ENCODE data around the gene CFP.

CFP gene

GRCh38 chrX:47637546-47638195 lies 7.9 kb upstream of the CFP start:
- no peak for DNase-seq (ENCODE audit: low spot score)

GRCh38 chrX:47634871-47635575 lies 5.3 kb upstream of the CFP start:
- no peak for DNase-seq (ENCODE audit: low spot score)

- no peak for DNase-seq (ENCODE audit: low spot score)
Observed at GRCh38 chrX:47633689-47634590, 4.2 kb upstream of the CFP start.

- no peak for DNase-seq (ENCODE audit: low spot score)
Observed at GRCh38 chrX:47632666-47633065, 2.9 kb upstream of the CFP start.

- no peak for DNase-seq (ENCODE audit: low spot score)
Observed at GRCh38 chrX:47631676-47632075, 1.9 kb upstream of the CFP start.

GRCh38 chrX:47628982-47629381 lies 748 bp downstream of the CFP start:
- DNase-seq (ENCODE audit: low spot score): no peak

- no peak for DNase-seq (ENCODE audit: low spot score)
Observed at GRCh38 chrX:47625365-47625764, 4.4 kb downstream of the CFP start.

- DNase-seq (ENCODE audit: low spot score): no peak
Observed at GRCh38 chrX:47623540-47624027, 6.1 kb downstream of the CFP start.

GRCh38 chrX:47621851-47622250 lies 7.9 kb downstream of the CFP start:
- DNase-seq (ENCODE audit: low spot score): no peak

- DNase-seq (ENCODE audit: low spot score): no peak
Observed at GRCh38 chrX:47620303-47620685, 9.4 kb downstream of the CFP start.

- no peak for DNase-seq (ENCODE audit: low spot score)
Observed at GRCh38 chrX:47619486-47620302, 10.0 kb downstream of the CFP start, which contains the start of gene SYN1. Gene SYN1, minus strand, starts transcription at chrX:47619857. Its CDS starts 129 bp downstream, at chrX:47619728.

- DNase-seq (ENCODE audit: low spot score): no peak
Observed at GRCh38 chrX:47618923-47619485, 10.7 kb downstream of the CFP start.

- no peak for DNase-seq (ENCODE audit: low spot score)
Observed at GRCh38 chrX:47614618-47615017, 15.1 kb downstream of the CFP start.

- DNase-seq (ENCODE audit: low spot score): no peak
Observed at GRCh38 chrX:47613082-47613481, 16.6 kb downstream of the CFP start.

GRCh38 chrX:47612418-47612817 lies 17.3 kb downstream of the CFP start:
- no peak for DNase-seq (ENCODE audit: low spot score)

- DNase-seq (ENCODE audit: low spot score): no peak
Observed at GRCh38 chrX:47611926-47612325, 17.8 kb downstream of the CFP start.

- no peak for DNase-seq (ENCODE audit: low spot score)
Observed at GRCh38 chrX:47611489-47611888, 18.2 kb downstream of the CFP start.

- DNase-seq (ENCODE audit: low spot score): no peak
Observed at GRCh38 chrX:47610511-47610910, 19.2 kb downstream of the CFP start.

- no peak for DNase-seq (ENCODE audit: low spot score)
Observed at GRCh38 chrX:47608130-47608810, 21.5 kb downstream of the CFP start.

- DNase-seq (ENCODE audit: low spot score): no peak
Observed at GRCh38 chrX:47607091-47607490, 22.6 kb downstream of the CFP start.

- no peak for DNase-seq (ENCODE audit: low spot score)
Observed at GRCh38 chrX:47605024-47605423, 24.7 kb downstream of the CFP start.

All from HuH-7 (cell line).